CD14-positive monocyte (primary cell): ENCODE measurements around the gene MSI2. TPM values are rescaled to one million over a fixed set of nuclear protein-coding genes. Genes with fewer than 3 reads are reported as not detected.

ENCODE experiments used
- DNase-seq, 3 donors: peaks; one replicate each; pipeline ENCODE4 v3.0.0-alpha.2; 2011 to 2022
- H2AFZ ChIP-seq: 2 replicates; pipeline ENCODE4 v1.6.0; 2012; ENCODE audit warnings: mild to moderate bottlenecking, low read depth, low read length, inconsistent platforms; ENCODE audit not compliant: insufficient read depth, poor library complexity, severe bottlenecking
- H3K27ac ChIP-seq, 2 donors: 1 replicate in 1 of 2; 2 replicates in 1 of 2; pipeline ENCODE4 v1.5.1; 2012 to 2013; ENCODE audit warnings: low read length in 2 of 2, control low read depth in 1 of 2, inconsistent platforms in 1 of 2, low read depth in 1 of 2, mild to moderate bottlenecking in 1 of 2
- H3K27me3 ChIP-seq, 2 donors: one replicate each; pipeline versions ENCODE4 v1.6.0 to v1.6.1; 2011 to 2013; ENCODE audit warnings: low read length in 2 of 2; ENCODE audit not compliant: control insufficient read depth in 2 of 2, insufficient read depth in 2 of 2
- H3K36me3 ChIP-seq, 2 donors: replicated peaks in 1 of 2; 1 replicate in 1 of 2; 2 replicates in 1 of 2; pipeline versions ENCODE4 v1.5.1 to v1.6.1; 2012 to 2013; ENCODE audit warnings: low read length in 2 of 2, control low read depth in 1 of 2, inconsistent platforms in 1 of 2, mild to moderate bottlenecking in 1 of 2; ENCODE audit not compliant: insufficient read depth in 2 of 2, control insufficient read depth in 1 of 2
- H3K4me1 ChIP-seq, 2 donors: 1 replicate in 1 of 2; 2 replicates in 1 of 2; pipeline versions ENCODE4 v1.5.1 to v1.6.1; 2012 to 2013; ENCODE audit warnings: low read length in 2 of 2, control low read depth in 1 of 2, inconsistent platforms in 1 of 2, mild to moderate bottlenecking in 1 of 2, moderate library complexity in 1 of 2; ENCODE audit not compliant: insufficient read depth in 2 of 2, control insufficient read depth in 1 of 2
- H3K4me2 ChIP-seq: replicated peaks from 2 replicates; pipeline ENCODE3; 2012; ENCODE audit warnings: low read length, moderate library complexity, mild to moderate bottlenecking; ENCODE audit not compliant: poor library complexity, severe bottlenecking; ENCODE audit errors: extremely low read depth
- H3K4me3 ChIP-seq, 3 experiments: fragments of 200-600 bp in 1 of 3; sonication (generic) in 1 of 3; replicated peaks in 1 of 3; 1 replicate in 2 of 3; 2 replicates in 1 of 3; pipeline ENCODE4 v1.5.1; 2011 to 2013; ENCODE audit warnings: low read length in 3 of 3, mild to moderate bottlenecking in 3 of 3, control low read depth in 2 of 3, low read depth in 2 of 3, inconsistent platforms in 1 of 3, moderate library complexity in 1 of 3
- H3K79me2 ChIP-seq: 2 replicates; pipeline ENCODE4 v1.6.0; 2012; ENCODE audit warnings: mild to moderate bottlenecking, control low read depth, inconsistent platforms, low read length, moderate library complexity; ENCODE audit not compliant: insufficient read depth
- H3K9ac ChIP-seq: 2 replicates; pipeline ENCODE4 v1.6.0; 2017; ENCODE audit warnings: low read length, mild to moderate bottlenecking; ENCODE audit not compliant: insufficient read depth, poor library complexity, severe bottlenecking
- H3K9me3 ChIP-seq, 2 donors: replicated peaks in 1 of 2; 1 replicate in 1 of 2; 2 replicates in 1 of 2; pipeline versions ENCODE4 v1.5.1 to v1.6.1; 2012 to 2013; ENCODE audit warnings: low read length in 2 of 2, control low read depth in 1 of 2; ENCODE audit not compliant: control insufficient read depth in 1 of 2, insufficient read depth in 1 of 2
- H4K20me1 ChIP-seq: 2 replicates; pipeline ENCODE4 v1.6.0; 2012; ENCODE audit warnings: mild to moderate bottlenecking, low read length, control low read depth, moderate library complexity; ENCODE audit not compliant: insufficient read depth
- H3K27ac Mint-ChIP-seq, 7 donors: one replicate each; pipeline ENCODE4 v1.8.0; 2020; ENCODE audit warnings: mild to moderate bottlenecking in 7 of 7, mixed read lengths in 7 of 7, moderate library complexity in 6 of 7, inconsistent platforms in 2 of 7
- H3K27me3 Mint-ChIP-seq, 3 donors: one replicate each; pipeline ENCODE4 v1.8.0; 2021 to 2022; ENCODE audit warnings: low read depth in 3 of 3, mild to moderate bottlenecking in 3 of 3, mixed read lengths in 3 of 3, moderate library complexity in 3 of 3, inconsistent platforms in 1 of 3
- H3K36me3 Mint-ChIP-seq, 2 donors: one replicate each; pipeline ENCODE4 v1.8.0; 2020; ENCODE audit warnings: mixed read lengths in 2 of 2, inconsistent platforms in 1 of 2, mild to moderate bottlenecking in 1 of 2
- H3K4me1 Mint-ChIP-seq: one replicate; pipeline ENCODE4 v1.8.0; 2020; ENCODE audit warnings: mild to moderate bottlenecking, mixed read lengths
- H3K4me3 Mint-ChIP-seq, 2 donors: one replicate each; pipeline ENCODE4 v1.8.0; 2020; ENCODE audit warnings: mild to moderate bottlenecking in 2 of 2, mixed read lengths in 2 of 2, moderate library complexity in 1 of 2
- H3K9me3 Mint-ChIP-seq, 7 donors: one replicate each; pipeline ENCODE4 v1.8.0; 2020 to 2022; ENCODE audit warnings: mixed read lengths in 7 of 7, mild to moderate bottlenecking in 6 of 7, moderate library complexity in 6 of 7, inconsistent platforms in 2 of 7
- WGBS: methylation state at CpG from one replicate; pipeline ENCODE4 v1.1.5; 2013; ENCODE audit warnings: missing lambda C conversion rate; ENCODE audit not compliant: insufficient coverage; 5-methylcytosine and 5-hydroxymethylcytosine counted together
- intact Hi-C, 2 donors: fragments of 100-400 bp; cut with micrococcal nuclease; formaldehyde crosslinking; loops; one replicate each; pipeline versions ENCODE4 v1.15.0 to v1.15.1; 2023
- polyA plus RNA-seq, 3 donors: library from polyadenylated mRNA; depleted of rRNA in 1 of 3; unstranded in 2 of 3; stranded (reverse) in 1 of 3; fragments of 300-500 nt in 2 of 3; fragments of >200 nt in 1 of 3; fragmentation: Illumina TruSeq in 2 of 3; gene quantifications; 1 replicate in 2 of 3; 2 replicates in 1 of 3; pipeline ENCODE4 v1.2.3, GENCODE V29; 2012 to 2021
- TF ChIP-seq, protein P1 (sequence below): fragments of 200-600 bp; IDR thresholded peaks from one replicate; pipeline ENCODE4 v1.8.0; 2022; ENCODE audit warnings: antibody characterized with exemption, mild to moderate bottlenecking

Gene MSI2
- polyA plus RNA-seq, 3 donors: 0.20 to 6.6 (median 0.37) TPM

DNA sequence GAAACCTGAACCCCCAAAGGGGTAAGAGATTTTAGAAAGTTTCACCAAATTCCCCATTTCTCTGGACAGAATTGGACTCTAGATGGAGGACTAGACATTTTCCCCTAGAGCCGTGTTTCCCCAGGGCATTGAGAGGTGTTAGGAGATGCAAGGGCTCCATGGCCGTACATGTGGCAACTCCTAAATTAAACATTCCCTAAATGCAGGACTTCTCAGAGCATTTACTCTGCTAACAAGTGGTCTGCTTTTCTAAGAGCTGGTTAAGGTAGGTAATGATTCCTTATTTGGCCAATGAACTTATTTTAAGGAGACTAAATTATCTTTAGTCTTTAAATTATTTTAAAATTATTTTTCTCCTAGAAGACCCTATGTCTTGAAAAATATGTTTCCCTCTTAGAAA is 200.9 kb downstream of the MSI2 start:
- no peak overlapping the region for H3K4me3 Mint-ChIP-seq
- peaks cover 3 to 7% of the 10 kb centered on the region in 2 donors for H3K36me3 Mint-ChIP-seq
- DNase-seq: no peak
- H4K20me1 ChIP-seq: peaks cover 3% of the 10 kb centered on the region
- TF ChIP-seq, protein P1, sequence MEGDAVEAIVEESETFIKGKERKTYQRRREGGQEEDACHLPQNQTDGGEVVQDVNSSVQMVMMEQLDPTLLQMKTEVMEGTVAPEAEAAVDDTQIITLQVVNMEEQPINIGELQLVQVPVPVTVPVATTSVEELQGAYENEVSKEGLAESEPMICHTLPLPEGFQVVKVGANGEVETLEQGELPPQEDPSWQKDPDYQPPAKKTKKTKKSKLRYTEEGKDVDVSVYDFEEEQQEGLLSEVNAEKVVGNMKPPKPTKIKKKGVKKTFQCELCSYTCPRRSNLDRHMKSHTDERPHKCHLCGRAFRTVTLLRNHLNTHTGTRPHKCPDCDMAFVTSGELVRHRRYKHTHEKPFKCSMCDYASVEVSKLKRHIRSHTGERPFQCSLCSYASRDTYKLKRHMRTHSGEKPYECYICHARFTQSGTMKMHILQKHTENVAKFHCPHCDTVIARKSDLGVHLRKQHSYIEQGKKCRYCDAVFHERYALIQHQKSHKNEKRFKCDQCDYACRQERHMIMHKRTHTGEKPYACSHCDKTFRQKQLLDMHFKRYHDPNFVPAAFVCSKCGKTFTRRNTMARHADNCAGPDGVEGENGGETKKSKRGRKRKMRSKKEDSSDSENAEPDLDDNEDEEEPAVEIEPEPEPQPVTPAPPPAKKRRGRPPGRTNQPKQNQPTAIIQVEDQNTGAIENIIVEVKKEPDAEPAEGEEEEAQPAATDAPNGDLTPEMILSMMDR: no peak
- H3K27ac Mint-ChIP-seq: no peak overlapping the region
- no peaks in the 10 kb centered on the region for H3K27me3 ChIP-seq
- peaks cover 1 to 14% (median 6%) of the 10 kb centered on the region in 3 donors for H3K27me3 Mint-ChIP-seq
- H3K4me2 ChIP-seq: no peak overlapping the region
- no peaks in the 10 kb centered on the region for H3K36me3 ChIP-seq
- no peak overlapping the region for H2AFZ ChIP-seq
- no peak overlapping the region for H3K9ac ChIP-seq
- H3K4me1 ChIP-seq: peaks cover 15 to 18% of the 10 kb centered on the region in 2 donors
- H3K79me2 ChIP-seq: no peaks in the 10 kb centered on the region
- H3K9me3 Mint-ChIP-seq: peaks cover 0 to 1% (median 0%) of the 10 kb centered on the region in 7 donors
- H3K9me3 ChIP-seq: no peaks in the 10 kb centered on the region
- intact Hi-C loops: no loop called here
- H3K4me3 ChIP-seq: no peak overlapping the region
- H3K4me1 Mint-ChIP-seq: peaks cover 29% of the 10 kb centered on the region
- no CpG with 5 or more reads among the region's 2 CpGs for WGBS
- no peak overlapping the region for H3K27ac ChIP-seq

DNA sequence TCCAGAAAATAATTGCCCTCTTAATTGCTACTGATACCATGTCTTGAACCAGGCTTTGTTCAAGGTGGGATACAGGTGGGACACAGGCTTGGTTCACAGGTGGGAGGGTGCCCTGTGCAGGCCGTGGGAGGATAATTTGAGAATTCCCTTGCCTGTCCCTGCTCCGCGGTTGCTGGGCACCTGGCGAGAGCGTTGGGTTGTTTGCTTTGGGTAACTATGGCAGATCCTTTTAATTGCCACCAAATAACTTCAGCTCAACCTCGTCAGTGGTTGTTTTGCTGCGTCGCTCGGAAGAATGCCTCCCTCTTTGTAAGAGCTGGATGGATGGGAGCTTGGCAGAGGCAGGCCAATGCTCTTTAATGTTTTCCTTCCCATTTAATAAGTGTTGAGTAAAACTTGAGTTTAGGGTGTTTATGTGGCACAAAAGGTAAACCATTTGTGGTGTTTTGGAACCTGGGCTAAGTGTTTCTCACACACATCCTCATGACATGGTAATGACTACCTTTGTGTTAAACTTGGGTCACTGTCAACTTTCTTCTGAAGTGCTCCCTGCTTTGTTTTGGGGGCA is 202.5 kb downstream of the MSI2 start:
- H3K4me1 Mint-ChIP-seq: peaks cover 35% of the 10 kb centered on the region
- peaks cover 1 to 14% (median 6%) of the 10 kb centered on the region in 3 donors for H3K27me3 Mint-ChIP-seq
- H2AFZ ChIP-seq: no peak overlapping the region
- H3K36me3 Mint-ChIP-seq: peaks cover 3 to 7% of the 10 kb centered on the region in 2 donors
- H3K79me2 ChIP-seq: no peaks in the 10 kb centered on the region
- H3K4me3 ChIP-seq: no peak overlapping the region
- H3K27me3 ChIP-seq: no peaks in the 10 kb centered on the region
- WGBS: no CpG with 5 or more reads among the region's 9 CpGs
- peaks cover 15 to 17% of the 10 kb centered on the region in 2 donors for H3K4me1 ChIP-seq
- no peak for DNase-seq
- H3K9ac ChIP-seq: no peak overlapping the region
- peaks cover 0 to 3% (median 0%) of the 10 kb centered on the region in 7 donors for H3K9me3 Mint-ChIP-seq
- H3K27ac Mint-ChIP-seq: no peak overlapping the region
- no peak overlapping the region for H3K4me2 ChIP-seq
- H3K9me3 ChIP-seq: no peaks in the 10 kb centered on the region
- TF ChIP-seq, protein P1: no peak
- intact Hi-C loops: no loop called here
- no peak overlapping the region for H3K27ac ChIP-seq
- H3K4me3 Mint-ChIP-seq: no peak overlapping the region
- H3K36me3 ChIP-seq: no peaks in the 10 kb centered on the region
- no peaks in the 10 kb centered on the region for H4K20me1 ChIP-seq
